GM11168 (cell line): ENCODE measurements around the gene UXS1.
"Not testable (repeated sequence)": the region's sequence is repeated elsewhere in the genome, so short reads cannot be mapped to it uniquely, and the experiment has no call there.

Experiments
- in situ Hi-C: fragments of 300-500 bp; cut with MboI; formaldehyde crosslinking; loops from one replicate; pipeline ENCODE4 v1.12.0; 2022; ENCODE audit warnings: low sequenced_read_pairs; ENCODE audit not compliant: unreplicated experiment

Gene UXS1

GRCh38 chr2:106193977-106194778 lies at the start of gene UXS1:
Gene UXS1, minus strand, starts transcription at chr2:106194301. Its CDS starts 60 bp downstream, at chr2:106194241.
- in situ Hi-C loops: no loop called here

GRCh38 chr2:106239491-106239890 lies 45.4 kb upstream of the UXS1 start:
- in situ Hi-C loops: not testable (repeated sequence)

- in situ Hi-C loops: not testable (repeated sequence)
These were observed 41.3 kb upstream of the UXS1 start for GRCh38 chr2:106235392-106235791.

- in situ Hi-C loops: no loop called here
These were observed 39.2 kb upstream of the UXS1 start for GRCh38 chr2:106233350-106233706.

GRCh38 chr2:106232638-106233349 lies 38.7 kb upstream of the UXS1 start:
- in situ Hi-C loops: no loop called here

- in situ Hi-C loops: no loop called here
These were observed 29.2 kb upstream of the UXS1 start for GRCh38 chr2:106223347-106223746.

GRCh38 chr2:106222057-106222456 lies 28.0 kb upstream of the UXS1 start:
- in situ Hi-C loops: not testable (repeated sequence)

- in situ Hi-C loops: no loop called here
These were observed 25.7 kb upstream of the UXS1 start for GRCh38 chr2:106219813-106220212.

- in situ Hi-C loops: not testable (repeated sequence)
These were observed 25.1 kb upstream of the UXS1 start for GRCh38 chr2:106219157-106219556.

- in situ Hi-C loops: no loop called here
These were observed 14.8 kb upstream of the UXS1 start for GRCh38 chr2:106208874-106209273.

GRCh38 chr2:106208399-106208798 lies 14.3 kb upstream of the UXS1 start:
- in situ Hi-C loops: no loop called here

- in situ Hi-C loops: no loop called here
These were observed 13.1 kb upstream of the UXS1 start for GRCh38 chr2:106207246-106207645.

GRCh38 chr2:106205488-106205887 lies 11.4 kb upstream of the UXS1 start:
- in situ Hi-C loops: no loop called here

- in situ Hi-C loops: not testable (repeated sequence)
These were observed 10.4 kb upstream of the UXS1 start for GRCh38 chr2:106204551-106204950.

GRCh38 chr2:106201661-106202060 lies 7.6 kb upstream of the UXS1 start:
- in situ Hi-C loops: no loop called here

GRCh38 chr2:106197878-106198277 lies 3.8 kb upstream of the UXS1 start:
- in situ Hi-C loops: no loop called here

- in situ Hi-C loops: no loop called here
These were observed 1.9 kb upstream of the UXS1 start for GRCh38 chr2:106195981-106196380.

GRCh38 chr2:106195456-106195855 lies 1.4 kb upstream of the UXS1 start:
- in situ Hi-C loops: no loop called here

- in situ Hi-C loops: no loop called here
These were observed 468 bp downstream of the UXS1 start for GRCh38 chr2:106193690-106193976.

- in situ Hi-C loops: no loop called here
These were observed 1.1 kb downstream of the UXS1 start for GRCh38 chr2:106192752-106193689.

- in situ Hi-C loops: no loop called here
These were observed 2.5 kb downstream of the UXS1 start for GRCh38 chr2:106191511-106192016.
